ENCODE results near the gene ANKRD62. TPM values are rescaled to one million over a fixed set of nuclear protein-coding genes. Genes with fewer than 3 reads are reported as not detected.

ANKRD62 gene
- total and polyA plus RNA-seq, 4 donors, result under 0.01 TPM; not detected in 3

- H3K4me3 ChIP-seq (ENCODE audit: low read depth in 1 of 3, low read length in 3 of 3), result no peak overlapping the region
- TF ChIP-seq JUND (IDR thresholded peaks at IDR 0.05) (no peak), GABPA (IDR thresholded peaks at IDR 0.05 in 1 of 2, conservative IDR thresholded peaks at IDR 0.05 in 1 of 2) (no peak), HNF4A (conservative IDR thresholded peaks at IDR 0.05) (no peak), FOXA1 (IDR thresholded peaks at IDR 0.05) (no peak), TAF1 (conservative IDR thresholded peaks at IDR 0.05) (no peak), ZBTB33 (IDR thresholded peaks at IDR 0.05) (no peak), YY1 (IDR thresholded peaks at IDR 0.05) (no peak), NR2F2 (IDR thresholded peaks at IDR 0.05) (no peak), ATF3 (IDR thresholded peaks at IDR 0.05) (no peak)
- TF ChIP-seq, protein P1, sequence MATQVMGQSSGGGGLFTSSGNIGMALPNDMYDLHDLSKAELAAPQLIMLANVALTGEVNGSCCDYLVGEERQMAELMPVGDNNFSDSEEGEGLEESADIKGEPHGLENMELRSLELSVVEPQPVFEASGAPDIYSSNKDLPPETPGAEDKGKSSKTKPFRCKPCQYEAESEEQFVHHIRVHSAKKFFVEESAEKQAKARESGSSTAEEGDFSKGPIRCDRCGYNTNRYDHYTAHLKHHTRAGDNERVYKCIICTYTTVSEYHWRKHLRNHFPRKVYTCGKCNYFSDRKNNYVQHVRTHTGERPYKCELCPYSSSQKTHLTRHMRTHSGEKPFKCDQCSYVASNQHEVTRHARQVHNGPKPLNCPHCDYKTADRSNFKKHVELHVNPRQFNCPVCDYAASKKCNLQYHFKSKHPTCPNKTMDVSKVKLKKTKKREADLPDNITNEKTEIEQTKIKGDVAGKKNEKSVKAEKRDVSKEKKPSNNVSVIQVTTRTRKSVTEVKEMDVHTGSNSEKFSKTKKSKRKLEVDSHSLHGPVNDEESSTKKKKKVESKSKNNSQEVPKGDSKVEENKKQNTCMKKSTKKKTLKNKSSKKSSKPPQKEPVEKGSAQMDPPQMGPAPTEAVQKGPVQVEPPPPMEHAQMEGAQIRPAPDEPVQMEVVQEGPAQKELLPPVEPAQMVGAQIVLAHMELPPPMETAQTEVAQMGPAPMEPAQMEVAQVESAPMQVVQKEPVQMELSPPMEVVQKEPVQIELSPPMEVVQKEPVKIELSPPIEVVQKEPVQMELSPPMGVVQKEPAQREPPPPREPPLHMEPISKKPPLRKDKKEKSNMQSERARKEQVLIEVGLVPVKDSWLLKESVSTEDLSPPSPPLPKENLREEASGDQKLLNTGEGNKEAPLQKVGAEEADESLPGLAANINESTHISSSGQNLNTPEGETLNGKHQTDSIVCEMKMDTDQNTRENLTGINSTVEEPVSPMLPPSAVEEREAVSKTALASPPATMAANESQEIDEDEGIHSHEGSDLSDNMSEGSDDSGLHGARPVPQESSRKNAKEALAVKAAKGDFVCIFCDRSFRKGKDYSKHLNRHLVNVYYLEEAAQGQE (IDR thresholded peaks at IDR 0.05), result no peak
- TF ChIP-seq, protein P2, sequence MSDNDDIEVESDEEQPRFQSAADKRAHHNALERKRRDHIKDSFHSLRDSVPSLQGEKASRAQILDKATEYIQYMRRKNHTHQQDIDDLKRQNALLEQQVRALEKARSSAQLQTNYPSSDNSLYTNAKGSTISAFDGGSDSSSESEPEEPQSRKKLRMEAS (IDR thresholded peaks at IDR 0.05), result no peak
- H3K4me1 ChIP-seq (ENCODE audit: control insufficient read depth in 4 of 4, insufficient read depth in 4 of 4, low read length in 3 of 4), result no peaks in the 10 kb centered on the region
- H3K9ac ChIP-seq (ENCODE audit: low read depth in 1 of 2, low read length in 2 of 2), result no peak overlapping the region
- 64% methylated on average over 4 of the region's 4 CpGs for WGBS
- H3K9me3 ChIP-seq (ENCODE audit: control insufficient read depth in 4 of 4, low read length in 3 of 4), result no peaks in the 10 kb centered on the region
- no peak overlapping the region for H3K27ac ChIP-seq (ENCODE audit: low read depth in 1 of 2, low read length in 2 of 2)
- DNase-seq (ENCODE audit: low spot score), result no peak
- no peaks in the 10 kb centered on the region for H3K27me3 ChIP-seq (ENCODE audit: control insufficient read depth in 4 of 4, insufficient read depth in 4 of 4, low read length in 3 of 4)
- H3K36me3 ChIP-seq (ENCODE audit: control insufficient read depth in 4 of 4, insufficient read depth in 3 of 4, low read depth in 1 of 4, low read length in 3 of 4), result no peaks in the 10 kb centered on the region
Observed at GRCh38 chr18:12088096-12088495, 5.5 kb upstream of the ANKRD62 start.

GRCh38 chr18:12088731-12089375 lies 4.8 kb upstream of the ANKRD62 start:
- Histone ChIP-seq H3K27ac (ENCODE audit: low read depth in 1 of 2, low read length in 2 of 2) (no peak overlapping the region), H3K9ac (ENCODE audit: low read depth in 1 of 2, low read length in 2 of 2) (no peak overlapping the region), H3K36me3 (ENCODE audit: control insufficient read depth in 4 of 4, insufficient read depth in 3 of 4, low read depth in 1 of 4, low read length in 3 of 4) (no peaks in the 10 kb centered on the region), H3K4me3 (ENCODE audit: low read depth in 1 of 3, low read length in 3 of 3) (no peak overlapping the region), H3K9me3 (ENCODE audit: control insufficient read depth in 4 of 4, low read length in 3 of 4) (no peaks in the 10 kb centered on the region), H3K4me1 (ENCODE audit: control insufficient read depth in 4 of 4, insufficient read depth in 4 of 4, low read length in 3 of 4) (no peaks in the 10 kb centered on the region), H3K27me3 (ENCODE audit: control insufficient read depth in 4 of 4, insufficient read depth in 4 of 4, low read length in 3 of 4) (no peaks in the 10 kb centered on the region)
- TF ChIP-seq JUND (IDR thresholded peaks at IDR 0.05) (no peak), RXRA (IDR thresholded peaks at IDR 0.05) (peak; percentile 35 to 50), HNF4A (conservative IDR thresholded peaks at IDR 0.05) (peak in 1 of 2 donors; percentile 24)
- WGBS, result 56% methylated on average over 5 of the region's 5 CpGs
- no peak for DNase-seq (ENCODE audit: low spot score)
